ENCODE results near the gene EPC2. TPM values are rescaled to one million over a fixed set of nuclear protein-coding genes. Genes with fewer than 3 reads are reported as not detected.

The EPC2 gene
- total RNA-seq, 1 experiment from 2014 or later = 29.4 TPM

- BruUV-seq (replicated peaks) = no TSS peak
- peaks cover 12% of the 10 kb centered on the region for H3K9me3 Mint-ChIP-seq (ENCODE audit: low read depth, unreplicated experiment)
- no peak overlapping the region for H3K4me3 Mint-ChIP-seq (ENCODE audit: low read depth, unreplicated experiment)
- H3K36me3 Mint-ChIP-seq (ENCODE audit: insufficient read depth, unreplicated experiment) = peaks cover 7% of the 10 kb centered on the region
- H3K4me1 Mint-ChIP-seq (ENCODE audit: low read depth, unreplicated experiment) = no peaks in the 10 kb centered on the region
- intact Hi-C loops (cut with micrococcal nuclease; ENCODE audit: unreplicated experiment) = no loop called here
- peak overlapping the region; percentile 79 for H3K27ac Mint-ChIP-seq (ENCODE audit: unreplicated experiment)
- TF ChIP-seq CTCF (IDR thresholded peaks at IDR 0.05; ENCODE audit: unreplicated experiment) = no peak
- no peaks in the 10 kb centered on the region for H3K27me3 Mint-ChIP-seq (ENCODE audit: unreplicated experiment)
- CTCF ChIA-PET = no interaction called here
- DNase-seq = no peak
Observed at GRCh38 chr2:148696985-148697384, 52.4 kb downstream of the EPC2 start.

- TF ChIP-seq CTCF (IDR thresholded peaks at IDR 0.05; ENCODE audit: unreplicated experiment) = no peak
- Mint-ChIP-seq H3K4me1 (ENCODE audit: low read depth, unreplicated experiment) (no peaks in the 10 kb centered on the region), H3K27me3 (ENCODE audit: unreplicated experiment) (no peaks in the 10 kb centered on the region), H3K9me3 (ENCODE audit: low read depth, unreplicated experiment) (peaks cover 15% of the 10 kb centered on the region), H3K4me3 (ENCODE audit: low read depth, unreplicated experiment) (no peak overlapping the region), H3K27ac (ENCODE audit: unreplicated experiment) (no peak overlapping the region), H3K36me3 (ENCODE audit: insufficient read depth, unreplicated experiment) (peaks cover 7% of the 10 kb centered on the region)
- BruUV-seq (replicated peaks) = no TSS peak
- intact Hi-C loops (cut with micrococcal nuclease; ENCODE audit: unreplicated experiment) = no loop called here
- DNase-seq = no peak
- CTCF ChIA-PET = interaction anchor here (0.7 kb wide), 1 partner anchor 1096 kb away, joined by 4 read pairs; no protein-coding TSS in a partner anchor
Observed at GRCh38 chr2:148699830-148700229, 55.3 kb downstream of the EPC2 start.

GRCh38 chr2:148701039-148701438, 56.5 kb downstream of the EPC2 start:
- no peak overlapping the region for H3K4me3 Mint-ChIP-seq (ENCODE audit: low read depth, unreplicated experiment)
- intact Hi-C loops (cut with micrococcal nuclease; ENCODE audit: unreplicated experiment) = no loop called here
- H3K9me3 Mint-ChIP-seq (ENCODE audit: low read depth, unreplicated experiment) = peaks cover 17% of the 10 kb centered on the region
- no peak for DNase-seq
- no TSS peak for BruUV-seq (replicated peaks)
- no peak overlapping the region for H3K27ac Mint-ChIP-seq (ENCODE audit: unreplicated experiment)
- H3K27me3 Mint-ChIP-seq (ENCODE audit: unreplicated experiment) = no peaks in the 10 kb centered on the region
- CTCF ChIA-PET = no interaction called here
- no peaks in the 10 kb centered on the region for H3K4me1 Mint-ChIP-seq (ENCODE audit: low read depth, unreplicated experiment)
- TF ChIP-seq CTCF (IDR thresholded peaks at IDR 0.05; ENCODE audit: unreplicated experiment) = no peak
- H3K36me3 Mint-ChIP-seq (ENCODE audit: insufficient read depth, unreplicated experiment) = peaks cover 12% of the 10 kb centered on the region

GRCh38 chr2:148701877-148702276, 57.3 kb downstream of the EPC2 start:
- TF ChIP-seq CTCF (IDR thresholded peaks at IDR 0.05; ENCODE audit: unreplicated experiment) = no peak
- CTCF ChIA-PET = no interaction called here
- Mint-ChIP-seq H3K36me3 (ENCODE audit: insufficient read depth, unreplicated experiment) (peaks cover 12% of the 10 kb centered on the region), H3K27ac (ENCODE audit: unreplicated experiment) (no peak overlapping the region), H3K27me3 (ENCODE audit: unreplicated experiment) (no peaks in the 10 kb centered on the region), H3K4me1 (ENCODE audit: low read depth, unreplicated experiment) (no peaks in the 10 kb centered on the region), H3K4me3 (ENCODE audit: low read depth, unreplicated experiment) (no peak overlapping the region), H3K9me3 (ENCODE audit: low read depth, unreplicated experiment) (peaks cover 23% of the 10 kb centered on the region)
- no TSS peak for BruUV-seq (replicated peaks)
- DNase-seq = no peak
- intact Hi-C loops (cut with micrococcal nuclease; ENCODE audit: unreplicated experiment) = no loop called here

All from Calu3 (cell line).